ENCODE results near the gene PIK3R3.

Gene PIK3R3

DNA sequence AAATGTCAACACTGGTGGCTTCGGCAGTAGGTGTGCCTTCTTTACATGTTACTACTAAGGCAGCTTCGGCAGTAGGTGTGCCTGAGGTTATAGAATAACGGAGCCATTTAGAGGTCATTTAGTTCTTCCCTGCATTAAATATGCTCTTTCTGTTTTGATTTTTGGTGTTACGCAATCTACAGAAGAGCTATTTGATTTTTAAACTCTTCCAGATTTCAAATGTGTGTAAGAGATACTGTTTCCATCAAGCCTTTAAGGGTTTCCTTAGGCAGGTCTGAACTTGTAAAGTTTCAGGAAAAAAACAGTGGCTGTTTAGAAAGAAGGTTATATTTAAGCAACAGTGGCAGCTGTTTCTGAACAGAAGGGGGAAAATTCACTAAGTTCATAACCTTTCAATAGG is 54.8 kb downstream of the PIK3R3 start:
- Histone ChIP-seq H3K27me3 (ENCODE audit: control insufficient read depth, insufficient read depth, low read length) (no peaks in the 10 kb centered on the region), H3K9ac (ENCODE audit: low read length) (no peak overlapping the region), H3K9me3 (ENCODE audit: control insufficient read depth, low read depth, low read length) (no peaks in the 10 kb centered on the region), H3K36me3 (ENCODE audit: control insufficient read depth, low read depth, low read length) (peaks cover 6% of the 10 kb centered on the region), H3K27ac (ENCODE audit: low read length) (no peak overlapping the region), H3K4me1 (ENCODE audit: control insufficient read depth, low read depth, low read length) (no peaks in the 10 kb centered on the region), H3K4me3 (ENCODE audit: low read length) (no peak overlapping the region)

- Histone ChIP-seq H3K9ac (ENCODE audit: low read length) (no peak overlapping the region), H3K27me3 (ENCODE audit: control insufficient read depth, insufficient read depth, low read length) (no peaks in the 10 kb centered on the region), H3K36me3 (ENCODE audit: control insufficient read depth, low read depth, low read length) (peaks cover 6% of the 10 kb centered on the region), H3K4me1 (ENCODE audit: control insufficient read depth, low read depth, low read length) (no peaks in the 10 kb centered on the region), H3K27ac (ENCODE audit: low read length) (no peak overlapping the region), H3K9me3 (ENCODE audit: control insufficient read depth, low read depth, low read length) (no peaks in the 10 kb centered on the region), H3K4me3 (ENCODE audit: low read length) (no peak overlapping the region)
Measured at GRCh38 chr1:46076343-46076742, 56.1 kb downstream of the PIK3R3 start.

- H3K9ac ChIP-seq (ENCODE audit: low read length): no peak overlapping the region
- no peaks in the 10 kb centered on the region for H3K27me3 ChIP-seq (ENCODE audit: control insufficient read depth, insufficient read depth, low read length)
- no peak overlapping the region for H3K27ac ChIP-seq (ENCODE audit: low read length)
- no peaks in the 10 kb centered on the region for H3K4me1 ChIP-seq (ENCODE audit: control insufficient read depth, low read depth, low read length)
- H3K36me3 ChIP-seq (ENCODE audit: control insufficient read depth, low read depth, low read length): peaks cover 12% of the 10 kb centered on the region
- no peak overlapping the region for H3K4me3 ChIP-seq (ENCODE audit: low read length)
- H3K9me3 ChIP-seq (ENCODE audit: control insufficient read depth, low read depth, low read length): no peaks in the 10 kb centered on the region
Measured at GRCh38 chr1:46072975-46073374, 59.5 kb downstream of the PIK3R3 start.

DNA sequence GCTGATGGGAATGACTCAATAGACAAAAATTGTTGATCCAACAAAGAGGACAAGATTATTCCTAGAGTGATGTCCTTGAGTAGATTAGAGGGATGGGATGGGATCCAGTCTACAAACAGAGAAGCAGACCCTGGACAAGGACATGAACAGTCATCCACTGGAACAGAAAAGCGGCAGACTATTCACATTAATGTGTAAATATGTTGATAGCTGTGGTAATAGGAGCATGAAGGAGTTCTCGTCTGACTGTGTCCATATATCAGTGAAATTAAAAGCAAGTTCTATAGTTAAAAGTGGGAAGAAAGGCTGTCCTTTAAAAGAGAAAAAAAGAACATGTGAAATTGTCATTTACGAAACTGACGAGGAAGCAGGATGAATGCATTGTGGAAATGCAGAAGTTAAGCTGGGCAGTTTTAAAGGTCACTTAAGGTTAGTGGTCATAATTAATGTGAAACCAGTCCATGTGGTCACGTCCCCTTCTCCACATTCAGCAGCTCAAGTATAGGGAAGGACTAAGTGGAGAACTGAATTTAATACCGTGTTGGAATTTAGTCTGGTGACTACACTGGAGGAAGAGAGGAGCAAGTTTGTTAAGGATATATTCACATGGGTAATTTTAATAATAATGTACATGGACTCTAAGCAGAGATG is 62.1 kb downstream of the PIK3R3 start:
- Histone ChIP-seq H3K4me3 (ENCODE audit: low read length) (no peak overlapping the region), H3K9ac (ENCODE audit: low read length) (no peak overlapping the region), H3K36me3 (ENCODE audit: control insufficient read depth, low read depth, low read length) (peaks cover 6% of the 10 kb centered on the region), H3K9me3 (ENCODE audit: control insufficient read depth, low read depth, low read length) (no peaks in the 10 kb centered on the region), H3K27me3 (ENCODE audit: control insufficient read depth, insufficient read depth, low read length) (no peaks in the 10 kb centered on the region), H3K4me1 (ENCODE audit: control insufficient read depth, low read depth, low read length) (no peaks in the 10 kb centered on the region), H3K27ac (ENCODE audit: low read length) (no peak overlapping the region)

- Histone ChIP-seq H3K9ac (ENCODE audit: low read length) (no peak overlapping the region), H3K27me3 (ENCODE audit: control insufficient read depth, insufficient read depth, low read length) (no peaks in the 10 kb centered on the region), H3K4me3 (ENCODE audit: low read length) (no peak overlapping the region), H3K9me3 (ENCODE audit: control insufficient read depth, low read depth, low read length) (no peaks in the 10 kb centered on the region), H3K4me1 (ENCODE audit: control insufficient read depth, low read depth, low read length) (no peaks in the 10 kb centered on the region), H3K27ac (ENCODE audit: low read length) (no peak overlapping the region), H3K36me3 (ENCODE audit: control insufficient read depth, low read depth, low read length) (peaks cover 6% of the 10 kb centered on the region)
Measured at GRCh38 chr1:46068525-46068924, 63.9 kb downstream of the PIK3R3 start.

DNA sequence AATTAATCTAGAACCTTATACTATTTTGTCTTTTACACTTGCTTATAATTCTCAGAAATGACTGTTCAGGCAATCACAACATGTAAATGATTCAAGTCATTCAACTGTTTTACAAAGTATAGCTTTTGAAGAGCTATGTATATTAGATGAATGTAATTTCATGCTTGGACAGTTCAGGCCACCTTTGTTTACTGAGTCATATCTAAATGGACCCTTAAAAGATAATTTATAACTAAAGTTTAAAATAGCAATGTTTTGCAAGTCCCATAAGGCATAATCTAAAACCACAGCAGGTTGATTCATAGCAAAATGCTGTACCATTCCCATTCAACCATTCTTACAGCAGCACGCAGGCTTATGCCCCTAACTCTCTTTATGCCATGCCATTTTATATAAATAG is 64.8 kb downstream of the PIK3R3 start:
- Histone ChIP-seq H3K27me3 (ENCODE audit: control insufficient read depth, insufficient read depth, low read length) (no peaks in the 10 kb centered on the region), H3K9me3 (ENCODE audit: control insufficient read depth, low read depth, low read length) (no peaks in the 10 kb centered on the region), H3K4me3 (ENCODE audit: low read length) (no peak overlapping the region), H3K27ac (ENCODE audit: low read length) (no peak overlapping the region), H3K36me3 (ENCODE audit: control insufficient read depth, low read depth, low read length) (peaks cover 13% of the 10 kb centered on the region), H3K9ac (ENCODE audit: low read length) (no peak overlapping the region), H3K4me1 (ENCODE audit: control insufficient read depth, low read depth, low read length) (no peaks in the 10 kb centered on the region)

DNA sequence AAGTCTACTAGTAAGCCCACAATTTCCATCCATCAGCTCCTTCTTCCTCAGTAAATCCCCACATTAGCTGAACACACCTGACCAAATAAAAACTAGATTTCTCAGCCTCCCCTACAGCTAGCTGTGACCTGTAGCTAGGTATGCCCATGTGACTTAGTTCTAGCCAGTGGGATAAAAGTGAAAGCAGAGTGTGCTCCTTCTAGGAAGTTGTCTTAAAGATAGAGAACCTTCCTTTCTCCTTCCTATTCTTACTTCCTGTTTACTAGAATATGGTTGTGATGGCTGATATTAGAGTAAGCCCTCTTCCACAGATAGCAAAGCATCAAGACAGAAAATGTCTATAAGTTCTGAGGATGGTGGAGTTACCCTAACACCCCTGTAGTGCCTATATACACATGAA is 67.0 kb downstream of the PIK3R3 start:
- Histone ChIP-seq H3K4me1 (ENCODE audit: control insufficient read depth, low read depth, low read length) (no peaks in the 10 kb centered on the region), H3K9ac (ENCODE audit: low read length) (no peak overlapping the region), H3K27ac (ENCODE audit: low read length) (no peak overlapping the region), H3K4me3 (ENCODE audit: low read length) (no peak overlapping the region), H3K9me3 (ENCODE audit: control insufficient read depth, low read depth, low read length) (no peaks in the 10 kb centered on the region), H3K27me3 (ENCODE audit: control insufficient read depth, insufficient read depth, low read length) (no peaks in the 10 kb centered on the region), H3K36me3 (ENCODE audit: control insufficient read depth, low read depth, low read length) (peaks cover 28% of the 10 kb centered on the region)

DNA sequence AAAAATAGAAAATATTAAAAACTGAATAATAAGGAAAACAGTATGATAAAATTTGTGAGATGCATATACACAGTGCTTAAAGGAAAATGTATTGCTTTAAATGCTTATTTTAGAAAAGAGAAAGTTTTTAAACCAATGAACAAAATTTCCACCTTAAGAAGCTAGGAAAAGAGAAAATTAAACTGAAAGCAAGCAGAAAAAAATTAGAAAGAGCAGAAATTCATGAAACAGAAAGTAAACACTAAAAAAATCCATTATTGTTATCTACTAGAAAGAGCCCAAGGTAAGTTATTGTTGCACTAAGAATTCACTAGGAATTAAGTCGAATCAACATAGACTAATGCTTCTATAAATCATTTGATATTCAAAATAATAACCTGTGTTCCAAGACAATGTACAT is 67.7 kb downstream of the PIK3R3 start:
- H3K9ac ChIP-seq (ENCODE audit: low read length): no peak overlapping the region
- H3K4me3 ChIP-seq (ENCODE audit: low read length): no peak overlapping the region
- H3K4me1 ChIP-seq (ENCODE audit: control insufficient read depth, low read depth, low read length): no peaks in the 10 kb centered on the region
- no peak overlapping the region for H3K27ac ChIP-seq (ENCODE audit: low read length)
- no peaks in the 10 kb centered on the region for H3K27me3 ChIP-seq (ENCODE audit: control insufficient read depth, insufficient read depth, low read length)
- H3K9me3 ChIP-seq (ENCODE audit: control insufficient read depth, low read depth, low read length): no peaks in the 10 kb centered on the region
- peaks cover 23% of the 10 kb centered on the region for H3K36me3 ChIP-seq (ENCODE audit: control insufficient read depth, low read depth, low read length)

- H3K9ac ChIP-seq (ENCODE audit: low read length): no peak overlapping the region
- H3K36me3 ChIP-seq (ENCODE audit: control insufficient read depth, low read depth, low read length): peaks cover 29% of the 10 kb centered on the region
- no peak overlapping the region for H3K4me3 ChIP-seq (ENCODE audit: low read length)
- no peak overlapping the region for H3K27ac ChIP-seq (ENCODE audit: low read length)
- H3K4me1 ChIP-seq (ENCODE audit: control insufficient read depth, low read depth, low read length): no peaks in the 10 kb centered on the region
- H3K9me3 ChIP-seq (ENCODE audit: control insufficient read depth, low read depth, low read length): no peaks in the 10 kb centered on the region
- no peaks in the 10 kb centered on the region for H3K27me3 ChIP-seq (ENCODE audit: control insufficient read depth, insufficient read depth, low read length)
Measured at GRCh38 chr1:46062651-46063319, 69.6 kb downstream of the PIK3R3 start.

GRCh38 chr1:46061146-46061545 is 71.3 kb downstream of the PIK3R3 start:
- Histone ChIP-seq H3K36me3 (ENCODE audit: control insufficient read depth, low read depth, low read length) (peaks cover 29% of the 10 kb centered on the region), H3K4me3 (ENCODE audit: low read length) (no peak overlapping the region), H3K4me1 (ENCODE audit: control insufficient read depth, low read depth, low read length) (no peaks in the 10 kb centered on the region), H3K9me3 (ENCODE audit: control insufficient read depth, low read depth, low read length) (no peaks in the 10 kb centered on the region), H3K9ac (ENCODE audit: low read length) (no peak overlapping the region), H3K27ac (ENCODE audit: low read length) (no peak overlapping the region), H3K27me3 (ENCODE audit: control insufficient read depth, insufficient read depth, low read length) (no peaks in the 10 kb centered on the region)

DNA sequence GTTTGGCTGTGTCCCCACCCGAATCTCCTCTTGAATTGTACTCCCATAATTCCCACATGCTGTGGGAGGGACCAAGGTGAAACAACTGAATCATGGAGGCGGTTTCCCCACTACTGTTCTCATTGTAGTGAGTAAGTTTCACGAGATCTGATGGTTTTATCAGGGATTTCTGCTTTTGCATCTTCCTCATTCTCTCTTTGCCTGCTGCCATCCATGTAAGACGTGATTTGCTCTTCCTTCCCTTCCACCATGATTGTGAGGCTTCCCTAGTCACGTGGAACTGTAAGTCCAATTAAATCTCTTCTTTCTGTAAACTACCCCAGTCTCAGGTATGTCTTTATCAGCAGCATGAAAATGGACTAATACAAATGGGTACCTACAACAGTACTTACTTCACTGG is 73.5 kb downstream of the PIK3R3 start:
- no peaks in the 10 kb centered on the region for H3K27me3 ChIP-seq (ENCODE audit: control insufficient read depth, insufficient read depth, low read length)
- no peaks in the 10 kb centered on the region for H3K9me3 ChIP-seq (ENCODE audit: control insufficient read depth, low read depth, low read length)
- H3K4me1 ChIP-seq (ENCODE audit: control insufficient read depth, low read depth, low read length): no peaks in the 10 kb centered on the region
- no peak overlapping the region for H3K27ac ChIP-seq (ENCODE audit: low read length)
- H3K4me3 ChIP-seq (ENCODE audit: low read length): no peak overlapping the region
- no peak overlapping the region for H3K9ac ChIP-seq (ENCODE audit: low read length)
- peaks cover 32% of the 10 kb centered on the region for H3K36me3 ChIP-seq (ENCODE audit: control insufficient read depth, low read depth, low read length)

- Histone ChIP-seq H3K27me3 (ENCODE audit: control insufficient read depth, insufficient read depth, low read length) (no peaks in the 10 kb centered on the region), H3K36me3 (ENCODE audit: control insufficient read depth, low read depth, low read length) (peaks cover 26% of the 10 kb centered on the region), H3K27ac (ENCODE audit: low read length) (no peak overlapping the region), H3K4me1 (ENCODE audit: control insufficient read depth, low read depth, low read length) (no peaks in the 10 kb centered on the region), H3K4me3 (ENCODE audit: low read length) (no peak overlapping the region), H3K9ac (ENCODE audit: low read length) (no peak overlapping the region), H3K9me3 (ENCODE audit: control insufficient read depth, low read depth, low read length) (no peaks in the 10 kb centered on the region)
Measured at GRCh38 chr1:46057781-46058180, 74.6 kb downstream of the PIK3R3 start.

Measured in iPS-18a (cell line).